ENCODE results near the gene LYPD6.

LYPD6 gene

DNA sequence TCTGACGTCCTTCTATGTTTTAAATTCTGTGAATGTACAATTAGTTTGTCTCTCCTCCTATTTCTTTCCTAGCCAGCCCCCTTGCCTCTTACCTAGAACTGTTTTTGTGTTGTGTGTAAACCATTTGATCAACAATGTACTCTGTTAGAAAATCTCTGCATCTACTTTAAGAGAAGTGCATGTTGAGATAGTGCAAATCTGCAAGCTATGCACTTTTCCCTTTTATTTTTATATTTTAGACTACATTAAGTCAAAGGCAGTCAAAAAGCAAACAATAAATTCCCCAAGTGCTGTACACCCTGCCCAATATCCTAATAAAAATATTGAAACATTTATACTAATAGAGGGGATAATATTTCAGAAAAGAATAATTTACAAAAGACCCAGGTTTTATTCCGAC, 13.7 kb downstream of the LYPD6 start:
- no peak for DNase-seq (ENCODE audit: extremely low spot score, insufficient read length, low read depth)
- no peak for FAIRE-seq

DNA sequence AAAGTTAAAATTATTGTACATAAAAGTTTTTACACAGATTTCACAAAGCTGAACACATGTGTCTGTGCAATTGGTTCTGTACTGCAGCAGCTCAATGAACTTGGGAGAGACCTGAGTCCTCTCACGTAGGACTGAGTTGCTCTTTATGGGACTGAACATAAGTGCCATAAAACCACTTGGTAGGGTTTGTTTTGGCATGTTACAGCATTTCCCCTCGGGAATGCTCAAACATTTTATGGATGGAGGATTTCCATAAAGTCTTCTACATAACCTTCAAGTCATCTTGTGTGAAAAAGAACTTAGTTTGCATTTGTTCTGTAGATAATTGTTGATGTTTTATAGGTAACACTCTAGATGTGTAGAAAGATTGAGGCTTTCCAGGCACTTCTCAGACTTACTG, 15.9 kb downstream of the LYPD6 start:
- FAIRE-seq (no peak), DNase-seq (ENCODE audit: extremely low spot score, insufficient read length, low read depth) (no peak)

DNA sequence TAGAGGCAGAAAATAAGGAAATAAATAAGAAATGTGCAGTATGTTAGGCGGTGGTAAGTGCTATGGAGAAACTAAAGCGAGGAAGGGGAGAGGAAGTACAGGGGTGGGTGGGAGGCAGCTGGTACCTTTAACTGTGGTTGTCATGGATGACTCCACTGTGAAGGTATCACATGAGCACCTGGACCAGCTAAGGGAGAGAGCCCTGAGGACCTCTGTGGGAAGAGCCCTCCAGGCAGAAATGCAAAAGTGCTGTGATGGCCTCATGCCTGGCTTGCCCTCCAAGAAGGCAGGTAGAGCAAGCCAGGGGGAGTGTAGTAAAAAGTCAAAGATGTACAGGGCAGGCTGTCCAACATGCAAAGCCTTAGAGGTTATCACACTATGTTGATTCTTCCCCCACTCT, 17.9 kb downstream of the LYPD6 start:
- no peak for FAIRE-seq
- no peak for DNase-seq (ENCODE audit: extremely low spot score, insufficient read length, low read depth)

DNA sequence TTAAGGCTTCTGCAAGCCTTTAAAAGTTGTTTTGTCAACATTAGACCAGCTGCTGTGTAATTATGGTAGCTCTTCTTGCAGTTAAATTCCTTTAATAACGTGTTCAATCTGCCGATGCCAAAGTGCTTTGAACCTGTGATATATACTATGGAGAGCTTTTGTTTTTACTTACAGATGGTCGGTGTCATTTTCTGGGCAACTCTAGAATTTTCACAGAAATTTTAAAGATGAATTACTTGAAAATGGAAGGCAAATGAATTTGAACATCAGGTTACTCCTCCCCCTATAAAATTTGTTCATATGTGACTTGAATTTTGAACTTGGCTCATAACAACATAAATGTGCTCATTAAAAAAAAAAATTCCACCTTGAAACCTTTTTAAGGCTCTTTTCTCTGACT, 23.0 kb downstream of the LYPD6 start:
- DNase-seq (ENCODE audit: extremely low spot score, insufficient read length, low read depth) (no peak), FAIRE-seq (no peak)

DNA sequence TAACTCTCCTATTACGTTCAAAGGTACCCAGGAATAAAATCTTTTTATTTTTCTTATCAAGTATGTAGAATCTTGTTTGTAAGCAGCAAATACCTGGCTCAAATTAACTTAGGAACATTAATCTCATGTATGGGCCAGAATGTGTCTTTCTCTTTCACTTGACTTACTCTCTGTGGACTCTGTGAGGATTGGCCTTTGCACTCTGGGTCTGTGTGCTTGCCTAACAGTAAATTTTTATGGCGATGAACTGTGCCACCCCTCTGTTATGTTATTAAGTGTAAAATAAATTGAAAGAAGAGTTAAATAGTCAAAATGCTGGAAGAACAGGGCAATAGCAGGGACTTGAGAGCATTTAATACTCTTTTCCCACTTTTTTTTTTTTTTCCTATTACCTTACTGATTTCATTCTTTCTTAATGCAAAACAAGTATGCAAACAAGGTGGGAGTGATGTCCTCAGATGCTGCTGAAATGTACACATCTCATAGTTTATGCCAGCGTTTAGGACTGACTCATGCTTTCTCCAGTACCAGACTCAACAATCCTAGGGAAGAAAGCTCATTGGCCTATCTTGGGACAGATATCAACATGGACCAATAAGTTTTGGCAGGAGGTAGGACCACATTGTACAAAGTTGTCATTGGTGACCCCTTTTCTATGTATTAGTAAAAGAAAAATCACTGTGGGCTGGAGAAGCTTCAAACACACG, 25.5 kb downstream of the LYPD6 start:
- DNase-seq (ENCODE audit: extremely low spot score, insufficient read length, low read depth) (no peak), FAIRE-seq (no peak)

DNA sequence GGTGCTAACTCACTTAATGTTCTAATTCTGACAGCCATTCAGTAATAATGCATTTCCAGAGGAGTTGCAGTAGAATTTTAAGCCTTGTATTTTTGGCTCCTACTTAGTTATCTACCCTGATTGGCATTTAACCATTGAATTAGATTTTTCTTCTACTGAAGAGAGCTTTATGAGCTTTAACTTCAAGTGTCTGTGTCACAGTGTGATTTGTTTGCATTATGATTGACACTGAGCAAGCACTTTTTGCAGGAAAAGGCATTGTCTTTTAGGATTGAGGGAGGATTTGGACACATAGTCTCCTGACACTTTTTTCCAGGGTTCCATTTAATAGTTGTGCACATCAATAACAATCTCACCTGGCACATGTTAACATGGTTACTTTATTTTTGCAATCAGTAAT, 26.7 kb downstream of the LYPD6 start:
- FAIRE-seq (no peak), DNase-seq (ENCODE audit: extremely low spot score, insufficient read length, low read depth) (no peak)

DNA sequence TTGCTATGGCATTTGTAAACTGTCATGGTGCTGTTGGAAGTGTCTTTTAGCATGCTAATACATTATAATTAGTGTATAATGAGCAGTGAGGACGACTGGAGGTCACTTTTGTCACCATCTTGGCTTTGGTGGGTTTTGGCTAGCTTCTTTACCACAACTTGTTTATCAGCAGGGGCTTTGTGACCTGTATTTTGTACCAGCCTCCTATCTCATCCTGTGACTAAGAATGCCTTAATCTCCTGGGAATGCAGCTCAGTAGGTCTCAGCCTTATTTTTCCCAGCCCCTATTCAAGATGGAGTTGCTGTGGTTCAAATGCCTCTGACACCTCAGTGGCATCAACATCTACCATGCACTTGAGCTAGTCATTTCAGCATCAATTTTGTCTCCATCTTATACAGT, 29.7 kb downstream of the LYPD6 start:
- DNase-seq (ENCODE audit: extremely low spot score, insufficient read length, low read depth), result no peak

DNA sequence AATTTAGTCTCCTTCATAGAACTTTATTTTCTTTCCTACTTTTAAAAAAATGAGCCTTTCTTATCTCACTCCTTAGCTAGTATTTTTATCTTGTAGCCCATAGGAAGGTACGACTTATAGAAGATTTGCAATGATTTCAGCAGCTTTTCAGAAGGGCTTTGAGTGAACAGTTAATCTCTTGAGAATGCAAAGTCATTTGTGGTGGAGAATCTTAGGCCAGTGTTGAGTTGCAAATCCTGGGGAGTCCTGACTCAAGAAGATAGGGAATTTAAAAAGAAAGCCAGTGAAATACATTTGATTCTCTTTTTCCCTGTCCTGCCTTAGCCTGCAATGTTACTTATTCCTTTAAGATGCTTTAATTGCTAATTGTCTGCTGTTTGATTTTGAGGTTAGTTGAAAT, 33.6 kb downstream of the LYPD6 start:
- DNase-seq (ENCODE audit: extremely low spot score, insufficient read length, low read depth) (no peak), FAIRE-seq (no peak)

More for the DNA sequence above, 29.7 kb downstream of the LYPD6 start:
- FAIRE-seq, result no peak

DNA sequence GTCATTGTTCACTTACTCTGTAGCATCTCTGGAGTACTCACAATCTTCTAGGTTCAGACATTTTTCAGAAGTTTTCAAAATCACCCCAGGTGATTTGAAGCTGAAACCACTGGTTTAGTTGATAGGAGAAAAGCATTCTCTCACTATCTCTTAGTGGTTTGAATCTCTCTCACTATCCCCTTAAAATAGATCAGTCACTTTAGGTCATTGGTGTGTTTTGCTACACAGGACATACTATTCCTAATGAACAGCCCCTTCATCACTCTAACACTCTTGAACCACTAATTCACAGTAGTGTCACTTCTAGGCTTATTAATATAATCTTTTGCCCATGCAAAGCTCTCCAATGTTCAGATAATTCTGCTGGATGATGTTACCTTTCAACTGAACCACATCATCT, 34.5 kb downstream of the LYPD6 start:
- no peak for FAIRE-seq

DNA sequence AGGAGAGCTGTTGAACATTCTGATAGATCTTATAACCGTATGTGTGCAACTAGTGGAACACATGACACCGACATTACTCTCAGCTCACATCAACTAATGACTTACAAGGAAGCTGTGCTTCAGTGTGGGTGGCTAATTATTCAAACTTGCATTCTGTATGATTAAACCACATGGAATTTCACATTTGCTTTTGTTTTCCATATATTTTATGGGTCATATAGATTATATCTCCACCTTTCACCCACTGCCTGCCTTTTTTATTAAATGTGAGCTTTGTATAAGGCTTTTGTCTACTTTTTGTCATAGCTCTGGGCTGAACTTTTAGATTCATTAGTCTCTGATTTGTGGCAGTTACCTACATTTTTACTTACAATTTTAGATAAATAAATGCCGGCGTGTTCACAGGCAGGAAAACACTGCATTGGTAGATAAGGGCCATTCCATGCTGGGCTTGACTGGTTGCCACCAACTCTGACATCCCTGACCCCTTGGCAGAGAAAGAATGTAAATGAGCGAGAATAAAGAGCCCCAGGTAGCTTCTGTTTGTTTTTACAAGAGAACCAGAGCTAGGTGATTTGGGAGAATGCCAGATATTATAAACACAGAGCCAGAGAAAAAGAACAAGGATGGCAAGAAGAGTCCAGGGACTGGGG, 35.7 kb downstream of the LYPD6 start:
- no peak for FAIRE-seq
- no peak for DNase-seq (ENCODE audit: extremely low spot score, insufficient read length, low read depth)

More for the DNA sequence above, 34.5 kb downstream of the LYPD6 start:
- no peak for DNase-seq (ENCODE audit: extremely low spot score, insufficient read length, low read depth)

DNA sequence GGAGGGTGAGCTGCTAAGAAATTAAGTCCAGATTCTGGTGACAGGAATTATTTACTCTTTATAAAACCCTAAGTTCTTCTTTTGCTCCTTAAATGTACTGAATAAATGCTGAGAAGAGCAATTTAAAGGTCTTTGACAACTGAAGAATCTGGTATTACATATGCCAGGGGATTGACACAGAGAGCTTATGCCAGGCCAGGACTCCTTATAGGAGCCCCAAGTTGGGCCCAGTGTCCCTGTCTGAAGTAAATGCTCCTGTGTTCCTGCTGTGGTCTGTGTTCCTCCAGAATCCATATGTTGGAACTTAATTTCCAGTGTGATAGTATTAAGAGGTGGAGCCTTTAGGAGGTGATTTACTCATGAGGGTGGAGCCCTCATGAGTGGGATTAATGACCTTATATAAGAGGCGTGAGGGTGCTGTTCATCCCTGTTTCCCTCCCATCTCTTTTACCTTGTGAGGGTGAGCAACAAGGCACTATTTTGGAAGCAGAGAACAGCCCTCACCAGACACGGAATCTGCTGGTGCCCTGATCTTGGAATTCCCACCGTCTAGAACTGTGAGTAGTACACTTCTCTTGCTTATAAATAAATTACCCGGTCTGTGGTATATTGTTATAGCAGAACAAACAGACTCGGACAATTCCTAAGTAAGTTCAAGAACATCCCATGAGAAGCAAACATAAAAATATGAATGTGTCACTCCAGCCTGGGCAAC, 39.8 kb downstream of the LYPD6 start:
- FAIRE-seq (no peak), DNase-seq (ENCODE audit: extremely low spot score, insufficient read length, low read depth) (no peak)

DNA sequence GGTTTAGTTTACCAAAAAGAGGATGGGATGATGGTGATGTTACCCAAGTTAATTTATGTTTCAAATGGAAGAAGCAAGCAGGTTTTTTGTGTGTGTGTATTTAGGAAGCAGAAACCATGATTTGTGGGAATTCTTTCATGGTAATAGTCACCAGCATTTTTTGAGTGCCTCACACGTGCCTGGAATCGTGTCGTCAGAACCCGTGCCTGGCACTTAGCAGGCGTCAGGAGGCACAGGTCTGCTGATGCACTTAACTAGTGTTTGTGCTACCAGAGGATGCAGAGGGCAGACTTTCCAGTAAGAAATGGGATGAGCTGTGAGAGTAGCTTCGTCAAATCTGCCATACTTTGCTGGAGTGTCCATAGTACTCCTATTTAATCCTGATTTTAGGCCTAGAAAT, 41.1 kb downstream of the LYPD6 start:
- DNase-seq (ENCODE audit: extremely low spot score, insufficient read length, low read depth), result no peak
- FAIRE-seq, result no peak

DNA sequence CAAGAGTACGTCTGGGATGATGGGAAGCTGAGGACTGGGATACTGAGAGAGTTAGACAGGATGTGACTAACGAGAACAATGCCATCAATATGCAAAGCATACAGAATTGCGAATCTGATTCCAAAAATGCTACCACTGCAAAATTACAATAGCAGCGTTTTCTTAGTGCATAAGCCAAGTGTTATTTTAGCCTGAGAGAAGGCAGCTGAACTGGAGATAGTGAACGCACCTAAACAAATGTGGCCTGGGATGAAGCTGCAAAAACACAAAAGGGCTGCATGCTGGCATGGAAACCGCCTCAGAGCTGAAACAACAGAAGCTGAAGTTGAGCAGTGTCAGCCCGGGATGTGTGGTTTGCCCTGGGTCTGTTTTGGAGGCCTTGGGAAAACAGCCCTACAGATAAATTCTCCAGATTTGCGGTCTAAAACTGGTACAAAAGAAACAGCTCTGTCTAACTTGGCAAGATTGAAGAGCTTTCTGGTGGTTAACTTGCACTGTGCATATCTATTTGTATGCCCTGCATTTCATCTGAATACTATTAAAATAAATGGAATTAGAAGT, 45.5 kb downstream of the LYPD6 start:
- DNase-seq (ENCODE audit: extremely low spot score, insufficient read length, low read depth), result no peak
- FAIRE-seq, result no peak

DNA sequence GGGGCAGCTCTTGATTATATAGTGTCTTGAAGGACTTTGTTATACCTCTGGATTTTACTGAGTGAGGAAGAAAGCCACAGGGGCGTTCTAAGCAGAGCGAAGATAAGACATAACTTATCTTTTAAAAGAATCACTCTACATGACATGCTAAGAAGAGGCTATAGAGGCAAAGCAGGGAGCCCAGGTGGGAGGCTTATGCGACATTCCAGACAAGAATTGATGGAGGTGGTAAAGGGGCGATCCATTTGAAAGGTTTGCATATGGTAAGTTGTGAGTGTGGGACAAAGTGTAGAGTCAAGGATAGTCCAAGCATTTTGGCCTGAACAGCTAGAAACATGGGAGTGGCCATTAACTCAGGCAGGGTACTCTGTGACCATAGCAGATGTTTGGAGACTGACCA, 49.8 kb downstream of the LYPD6 start:
- DNase-seq (ENCODE audit: extremely low spot score, insufficient read length, low read depth), result no peak
- no peak for FAIRE-seq

DNA sequence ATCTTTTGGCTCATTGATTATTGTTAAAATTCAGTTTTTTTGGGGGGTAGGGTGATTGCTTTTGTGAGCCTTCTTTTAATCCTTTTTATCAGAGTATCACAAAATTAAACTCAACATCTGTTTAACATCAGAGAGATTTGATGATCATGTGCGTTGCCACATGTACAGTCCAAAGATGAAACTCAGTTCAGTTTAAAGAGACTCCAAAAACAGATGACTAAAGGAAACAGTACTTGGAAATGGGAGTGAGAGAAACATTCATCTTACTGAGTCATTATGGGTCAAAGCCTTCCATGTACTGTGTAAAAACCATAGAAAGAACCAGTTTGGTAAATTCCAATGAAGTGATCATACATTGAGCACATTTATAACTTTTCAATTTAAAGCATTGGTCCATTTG, 53.0 kb downstream of the LYPD6 start:
- no peak for DNase-seq (ENCODE audit: extremely low spot score, insufficient read length, low read depth)

DNA sequence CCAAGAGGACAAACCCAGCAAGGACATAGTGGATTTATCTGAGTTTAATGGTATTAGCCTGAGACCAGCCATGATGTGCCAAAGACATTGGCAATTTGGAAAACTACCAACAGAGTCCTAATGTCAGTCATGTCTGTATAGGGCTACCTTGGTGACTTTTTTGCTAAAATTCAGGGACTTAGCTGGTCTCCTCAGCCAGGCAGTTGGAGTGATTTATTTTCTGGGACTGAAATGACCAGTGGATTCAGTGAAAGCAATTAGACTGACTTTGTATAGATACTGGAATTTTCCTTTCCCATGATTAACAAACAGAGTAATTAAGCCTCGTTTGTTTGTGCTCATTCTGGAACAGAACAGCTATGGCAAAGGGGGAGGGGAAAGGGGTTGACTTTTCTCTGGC, 55.0 kb downstream of the LYPD6 start:
- no peak for FAIRE-seq

More for the DNA sequence above, 53.0 kb downstream of the LYPD6 start:
- FAIRE-seq, result no peak

DNA sequence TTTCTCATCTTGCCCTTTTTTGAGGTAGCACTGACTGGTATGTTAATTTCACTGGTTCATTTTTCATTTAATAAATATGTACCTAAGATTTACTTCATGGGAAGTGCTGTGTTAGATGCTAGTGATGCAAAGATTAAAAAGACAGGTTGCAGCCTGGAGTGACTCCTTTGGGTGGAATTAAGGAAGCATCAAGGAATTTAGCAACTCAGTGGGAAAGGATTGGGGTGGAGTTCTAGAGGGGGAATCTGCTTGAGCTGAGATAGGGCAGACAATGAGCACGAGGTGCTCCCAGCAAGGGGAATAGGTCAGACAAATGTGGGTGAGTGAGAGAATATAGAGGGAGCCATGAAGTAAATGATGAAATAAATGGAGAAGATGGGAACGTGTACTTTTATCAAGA, 57.0 kb downstream of the LYPD6 start:
- no peak for FAIRE-seq
- DNase-seq (ENCODE audit: extremely low spot score, insufficient read length, low read depth), result no peak

More for the DNA sequence above, 55.0 kb downstream of the LYPD6 start:
- no peak for DNase-seq (ENCODE audit: extremely low spot score, insufficient read length, low read depth)

DNA sequence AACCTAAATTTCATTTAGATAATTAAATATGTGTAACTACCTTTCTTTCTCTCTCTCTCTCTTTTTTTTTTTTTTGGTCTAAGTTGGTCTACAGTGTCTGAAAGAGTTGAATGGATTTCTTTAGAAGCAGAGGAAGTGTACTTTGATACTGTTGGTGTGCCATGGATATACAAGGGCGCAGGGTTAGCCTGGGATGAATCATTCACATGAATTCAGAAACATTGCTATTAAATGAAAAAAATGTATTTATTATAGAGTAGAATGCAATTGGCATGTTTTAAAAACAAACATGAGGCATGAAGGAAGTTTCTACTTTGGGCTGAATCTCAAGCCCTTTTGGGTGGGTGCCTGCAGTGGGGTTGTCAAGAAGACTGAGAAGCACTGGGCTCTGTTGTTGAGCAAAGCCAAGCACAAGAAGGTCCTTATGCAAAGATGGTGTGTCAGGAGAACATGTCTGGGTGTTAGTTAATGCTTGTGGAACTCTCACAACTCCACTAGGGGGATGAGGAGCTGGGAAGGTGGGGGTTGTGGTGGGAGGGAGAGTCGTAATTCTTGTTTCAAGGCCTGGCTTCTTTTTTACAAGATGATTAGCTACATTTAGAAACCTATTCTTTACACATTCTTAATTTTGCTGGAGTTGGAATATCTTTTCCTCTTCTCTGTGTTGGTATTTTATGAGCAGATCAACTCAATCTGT, 57.9 kb downstream of the LYPD6 start:
- no peak for DNase-seq (ENCODE audit: extremely low spot score, insufficient read length, low read depth)
- FAIRE-seq, result no peak

DNA sequence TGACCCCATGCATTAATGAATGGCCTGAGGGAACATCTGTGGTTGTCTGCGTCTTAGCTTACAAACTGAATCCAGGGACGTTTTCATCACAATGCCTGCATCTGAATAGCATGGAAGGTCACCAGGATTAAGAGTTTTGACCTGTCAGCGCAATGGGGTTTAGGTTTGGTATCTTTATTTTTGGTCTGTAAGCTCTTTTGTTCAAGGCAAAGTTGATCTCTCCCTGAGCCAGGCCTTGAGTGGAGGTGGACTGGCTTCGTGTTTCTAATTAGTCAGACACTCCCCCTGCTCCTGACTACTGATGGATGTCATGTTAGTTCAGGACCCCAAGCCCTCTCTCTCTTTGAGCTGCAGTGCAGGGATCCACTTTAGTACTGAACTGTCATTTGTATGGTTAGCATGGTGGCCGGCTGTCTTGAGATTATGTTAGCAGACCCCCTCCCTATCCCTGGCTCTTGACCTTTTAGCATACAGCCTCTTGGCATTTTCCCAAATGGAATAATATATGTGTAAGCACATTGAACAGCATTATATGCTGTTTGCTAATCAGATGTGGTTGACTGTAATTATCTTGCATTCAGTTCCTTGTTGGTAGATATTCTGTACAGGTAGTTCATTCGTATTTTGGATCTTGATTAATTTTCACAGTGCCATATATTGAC, 59.2 kb downstream of the LYPD6 start:
- FAIRE-seq, result no peak
- DNase-seq (ENCODE audit: extremely low spot score, insufficient read length, low read depth), result no peak

DNA sequence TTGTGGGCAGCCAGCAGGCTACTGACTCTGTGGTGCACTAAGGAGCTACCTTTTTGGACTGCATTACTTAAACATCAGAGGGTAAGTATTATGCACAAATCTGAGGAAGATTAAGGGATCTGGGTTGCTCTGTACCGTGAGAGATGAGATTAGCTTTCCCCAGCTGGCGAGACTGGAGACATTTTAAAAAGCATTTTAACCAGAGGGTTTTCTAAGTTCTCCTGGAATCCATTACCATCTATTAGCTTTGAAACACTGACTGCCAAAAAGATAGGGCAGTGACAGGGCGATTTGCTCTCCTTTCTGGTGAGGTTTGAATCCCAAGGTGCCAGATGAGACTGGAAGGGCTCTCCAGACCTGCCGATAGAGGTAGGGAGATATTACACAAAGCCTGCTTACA, 63.2 kb downstream of the LYPD6 start:
- no peak for DNase-seq (ENCODE audit: extremely low spot score, insufficient read length, low read depth)
- no peak for FAIRE-seq
